MM.1S (cell line): ENCODE measurements around the gene TYW1.

ENCODE experiments used
- CTCF ChIP-seq: fragments of 300-600 bp; sonication (generic); IDR thresholded peaks from 2 replicates; pipeline ENCODE4 v1.5.1; 2016; ENCODE audit warnings: antibody characterized with exemption, low read length, mixed read lengths
- EZH2 ChIP-seq: fragments of 300-600 bp; sonication (generic); optimal IDR thresholded peaks from 2 replicates; pipeline ENCODE3; 2017; ENCODE audit warnings: low read depth, mild to moderate bottlenecking, antibody characterized with exemption, low read length, mixed read lengths
- EZH2phosphoT487 ChIP-seq: fragments of 300-600 bp; sonication (generic); IDR thresholded peaks from 2 replicates; pipeline ENCODE4 v1.6.1; 2018; ENCODE audit warnings: antibody characterized with exemption, low read length

- TF ChIP-seq CTCF: no peak
- TF ChIP-seq EZH2phosphoT487: no peak
- TF ChIP-seq EZH2: no peak
These were observed 271.3 kb downstream of the TYW1 start for GRCh38 chr7:67267914-67268313.
